ENCODE data around the gene GGCT. TPM values are rescaled to one million over a fixed set of nuclear protein-coding genes. Genes with fewer than 3 reads are reported as not detected.
"Not testable (repeated sequence)": the region's sequence is repeated elsewhere in the genome, so short reads cannot be mapped to it uniquely, and the experiment has no call there.

The GGCT gene
- total RNA-seq, 1 donor from 2014 or later, result 18.9 TPM

DNA sequence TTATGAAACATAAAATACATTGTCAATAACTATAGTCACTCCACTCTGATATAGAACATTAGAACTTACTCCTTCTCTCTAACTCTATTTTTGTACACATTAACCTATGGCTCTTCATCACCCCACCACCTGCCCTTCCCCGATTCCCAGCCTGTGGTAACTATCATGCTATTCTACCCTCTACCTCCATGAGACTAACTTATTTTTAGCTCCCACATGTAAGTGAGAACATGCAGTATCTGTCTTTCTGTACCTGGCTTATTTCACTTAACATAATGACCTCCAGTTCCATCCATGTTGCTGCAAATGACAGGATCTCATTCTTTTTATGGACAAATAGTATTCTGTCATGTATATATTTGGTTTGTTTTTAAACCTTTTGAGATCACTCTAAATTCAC lies 17.3 kb downstream of the GGCT start:
- Histone ChIP-seq H3K27ac (replicated peaks) (no peak overlapping the region), H3K4me1 (peaks cover 5% of the 10 kb centered on the region), H3K4me3 (no peak overlapping the region), H3K27me3 (ENCODE audit: low read depth) (no peaks in the 10 kb centered on the region), H3K36me3 (no peaks in the 10 kb centered on the region), H3K9me3 (replicated peaks) (peaks cover 17% of the 10 kb centered on the region)
- DNase-seq, result no peak
- TF ChIP-seq CTCF (IDR thresholded peaks at IDR 0.05; ENCODE audit: borderline replicate concordance), result no peak
- intact Hi-C loops (cut with micrococcal nuclease), result no loop called here

DNA sequence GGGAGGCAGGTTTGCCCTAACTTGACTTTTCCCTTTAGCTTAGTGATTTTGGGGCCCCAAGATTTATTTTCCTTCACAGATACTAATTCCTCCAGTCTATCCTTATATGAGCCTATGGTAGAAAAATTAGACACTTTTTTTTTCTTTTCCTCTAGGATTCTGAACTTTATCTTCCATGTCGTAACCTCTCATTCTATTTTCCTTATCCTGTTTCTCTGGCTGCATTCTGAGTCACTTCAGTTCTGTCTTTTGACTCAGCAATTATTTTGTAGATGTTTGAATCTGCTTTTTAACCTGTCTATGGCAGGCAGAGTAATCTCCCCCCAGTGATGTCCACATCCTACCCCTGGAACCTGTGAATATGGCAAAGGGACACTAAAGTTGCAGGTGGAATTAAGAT lies 19.0 kb downstream of the GGCT start:
- Histone ChIP-seq H3K36me3 (no peaks in the 10 kb centered on the region), H3K27ac (replicated peaks) (no peak overlapping the region), H3K4me1 (peaks cover 5% of the 10 kb centered on the region), H3K27me3 (ENCODE audit: low read depth) (no peaks in the 10 kb centered on the region), H3K9me3 (replicated peaks) (no peaks in the 10 kb centered on the region), H3K4me3 (no peak overlapping the region)
- intact Hi-C loops (cut with micrococcal nuclease), result no loop called here
- no peak for DNase-seq
- TF ChIP-seq CTCF (IDR thresholded peaks at IDR 0.05; ENCODE audit: borderline replicate concordance), result no peak

DNA sequence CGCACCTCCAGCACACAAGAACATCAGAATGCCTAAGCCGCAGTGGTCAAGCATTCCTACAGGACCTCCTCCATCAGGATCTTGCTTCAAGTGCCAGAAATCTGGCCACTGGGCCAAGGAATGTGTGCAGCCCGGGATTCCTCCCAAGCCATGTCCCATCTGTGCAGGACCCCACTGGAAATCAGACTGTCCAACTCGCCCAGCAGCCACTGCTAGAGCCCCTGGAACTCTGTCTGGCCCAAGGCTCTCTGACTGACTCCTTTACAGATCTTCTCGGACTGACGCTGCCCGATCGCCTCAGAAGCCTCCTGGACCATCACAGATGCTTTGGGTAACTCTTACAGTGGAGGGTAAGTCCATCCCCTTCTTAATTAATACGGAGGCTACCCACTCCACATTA lies 23.2 kb downstream of the GGCT start:
- H3K27me3 ChIP-seq (ENCODE audit: low read depth); H3K36me3 ChIP-seq; intact Hi-C loops (cut with micrococcal nuclease); H3K27ac ChIP-seq (replicated peaks); H3K9me3 ChIP-seq (replicated peaks); DNase-seq; H3K4me3 ChIP-seq: not testable (repeated sequence)
- peaks cover 32% of the 10 kb centered on the region for H3K4me1 ChIP-seq

DNA sequence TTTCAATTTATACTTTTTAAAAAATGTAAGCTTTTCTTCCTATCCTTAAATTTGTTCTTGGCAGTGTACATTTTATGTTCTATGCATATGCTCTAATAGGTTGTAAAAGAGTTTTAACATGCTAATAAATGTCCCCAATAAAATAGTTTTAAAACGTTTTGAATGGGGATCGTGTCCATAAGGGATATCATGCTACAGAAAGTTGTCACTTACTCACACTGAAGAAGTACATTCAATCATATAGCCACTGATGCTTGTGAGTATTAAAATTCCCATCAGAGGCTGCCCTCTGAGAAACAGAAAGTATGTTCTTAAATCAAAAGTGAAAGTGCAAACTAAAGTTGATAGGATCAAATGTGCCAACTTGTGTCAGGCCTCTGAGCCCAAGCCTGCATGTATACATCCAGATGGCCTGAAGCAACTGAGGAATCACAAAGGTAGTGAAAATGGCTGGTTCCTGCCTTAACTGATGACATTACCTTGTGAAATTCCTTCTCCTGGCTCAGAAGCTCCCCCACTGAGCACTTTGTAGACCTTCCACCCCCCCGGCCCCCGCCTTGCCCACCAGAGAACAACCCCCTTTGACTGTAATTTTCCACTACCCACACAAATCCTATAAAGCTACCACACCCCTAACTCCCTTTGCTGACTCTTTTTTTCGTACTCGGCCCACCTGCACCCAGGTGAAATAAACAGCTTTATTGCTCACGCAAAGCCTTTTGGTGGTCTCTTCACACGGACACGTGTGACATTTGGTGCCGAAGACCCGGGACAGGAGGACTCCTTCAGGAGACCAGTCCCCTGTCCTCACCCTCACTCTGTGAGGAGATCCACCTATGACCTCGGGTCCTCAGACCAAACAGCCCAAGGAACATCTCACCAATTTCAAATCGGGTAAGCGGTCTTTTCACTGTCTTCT lies 25.2 kb downstream of the GGCT start:
- peak overlapping the region; percentile 98 for H3K27ac ChIP-seq (replicated peaks)
- no peaks in the 10 kb centered on the region for H3K27me3 ChIP-seq (ENCODE audit: low read depth)
- H3K4me3 ChIP-seq, result peak overlapping the region; percentile 76
- peaks cover 52% of the 10 kb centered on the region for H3K4me1 ChIP-seq
- TF ChIP-seq CTCF (IDR thresholded peaks at IDR 0.05; ENCODE audit: borderline replicate concordance), result no peak
- no peak for DNase-seq
- no peaks in the 10 kb centered on the region for H3K36me3 ChIP-seq
- H3K9me3 ChIP-seq (replicated peaks), result no peaks in the 10 kb centered on the region
- intact Hi-C loops (cut with micrococcal nuclease), result no loop called here

DNA sequence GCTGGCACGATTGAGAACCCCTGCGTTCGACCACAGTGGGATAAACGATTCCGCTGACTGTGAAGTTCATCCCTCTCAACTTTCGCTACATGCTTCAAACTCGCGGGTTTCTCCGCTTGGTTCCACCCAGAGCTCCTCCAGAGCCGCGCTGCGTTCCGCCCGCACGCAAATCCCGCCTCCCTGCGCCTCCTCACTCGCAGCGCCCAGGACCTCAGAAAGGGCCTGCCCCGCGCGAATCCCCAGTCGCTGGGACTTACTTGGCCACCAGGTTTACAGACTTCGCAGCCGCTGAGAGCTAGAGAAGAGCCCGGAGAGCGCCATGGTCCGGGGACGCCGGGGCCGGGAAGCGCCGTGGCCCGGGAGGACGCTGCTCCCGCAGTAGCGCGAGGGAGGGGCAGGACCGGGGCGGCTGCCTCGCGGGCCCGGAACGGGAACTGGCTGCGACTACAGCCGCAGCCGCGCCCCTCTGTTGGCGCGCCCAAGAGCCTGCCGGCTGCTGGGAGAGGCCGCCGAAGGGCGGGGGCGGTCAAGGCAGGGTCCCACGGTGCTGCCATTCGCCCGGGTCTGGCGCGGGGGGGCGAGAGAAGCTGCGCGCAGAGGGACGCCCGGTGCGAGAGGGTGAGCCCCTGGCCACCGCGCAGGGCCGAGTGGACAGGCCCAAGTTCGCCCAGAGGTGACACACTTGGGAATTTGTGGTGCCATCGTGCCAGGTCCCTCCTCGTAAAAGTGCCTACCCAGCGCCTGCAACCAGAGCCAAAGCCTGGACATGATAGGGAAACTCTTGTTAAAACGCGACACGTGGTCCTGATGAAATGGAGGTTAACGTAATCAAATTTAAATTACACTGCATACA lies 26.1 kb downstream of the GGCT start, which contains the start of gene NOD1:
Gene NOD1, minus strand, starts transcription at position 436 of the 853 bp plus-strand sequence. CDS start 21,863 bp downstream, outside the sequence.
- peaks cover 60% of the 10 kb centered on the region for H3K4me1 ChIP-seq
- peak; percentile 37 for TF ChIP-seq CTCF (IDR thresholded peaks at IDR 0.05; ENCODE audit: borderline replicate concordance)

More for the DNA sequence above, 26.1 kb downstream of the GGCT start, which contains the start of gene NOD1:
- no peaks in the 10 kb centered on the region for H3K36me3 ChIP-seq
- peak within 1 kb of the TSS; percentile 98 for H3K27ac ChIP-seq (replicated peaks)
- peak within 1 kb of the TSS; percentile 76 for H3K4me3 ChIP-seq
- DNase-seq, result peak; percentile 85
- H3K9me3 ChIP-seq (replicated peaks), result no peaks in the 10 kb centered on the region
- intact Hi-C loops (cut with micrococcal nuclease), result no loop called here
- H3K27me3 ChIP-seq (ENCODE audit: low read depth), result no peaks in the 10 kb centered on the region
